Dedifferentiated amniotic fluid mesenchymal stem cell (primary cell): Measurements from ENCODE around the gene WFDC8.

ENCODE experiments used
- DNase-seq: peaks from one replicate; pipeline ENCODE4 v3.0.0-alpha.2; 2016; ENCODE audit errors: extremely low spot score

Gene WFDC8

GRCh38 chr20:45548410-45548809 lies 30.7 kb downstream of the WFDC8 start:
- no peak for DNase-seq

GRCh38 chr20:45547206-45547770 lies 31.8 kb downstream of the WFDC8 start, which contains the start of gene EPPIN:
EPPIN (minus strand) TSS chr20:45547401; CDS start chr20:45547357, 44 bp downstream.
- DNase-seq: no peak

- DNase-seq: peak; percentile 22
Observed at GRCh38 chr20:45545754-45546453, 33.2 kb downstream of the WFDC8 start.

- no peak for DNase-seq
Observed at GRCh38 chr20:45545351-45545750, 33.7 kb downstream of the WFDC8 start.

GRCh38 chr20:45539382-45539781 lies 39.7 kb downstream of the WFDC8 start, which contains the start of gene WFDC6:
WFDC6 (minus strand) TSS chr20:45539482; CDS start chr20:45539407, 75 bp downstream.
- DNase-seq: no peak

GRCh38 chr20:45538209-45538799 lies 40.8 kb downstream of the WFDC8 start:
- DNase-seq: no peak

GRCh38 chr20:45527294-45527693 lies 51.8 kb downstream of the WFDC8 start:
- DNase-seq: no peak

- no peak for DNase-seq
Observed at GRCh38 chr20:45523821-45524220, 55.3 kb downstream of the WFDC8 start.

- no peak for DNase-seq
Observed at GRCh38 chr20:45518282-45518681, 60.8 kb downstream of the WFDC8 start.

GRCh38 chr20:45515147-45515913 lies 63.8 kb downstream of the WFDC8 start, which contains the start of gene SPINT3:
SPINT3 (minus strand) TSS chr20:45515622; CDS start chr20:45515608, 14 bp downstream.
- no peak for DNase-seq

GRCh38 chr20:45510242-45510862 lies 68.7 kb downstream of the WFDC8 start:
- no peak for DNase-seq

- no peak for DNase-seq
Observed at GRCh38 chr20:45509091-45509490, 70.0 kb downstream of the WFDC8 start.

- DNase-seq: no peak
Observed at GRCh38 chr20:45508068-45508886, 70.8 kb downstream of the WFDC8 start.

- DNase-seq: no peak
Observed at GRCh38 chr20:45507011-45507820, 71.9 kb downstream of the WFDC8 start.

GRCh38 chr20:45506398-45506797 lies 72.7 kb downstream of the WFDC8 start:
- no peak for DNase-seq

- no peak for DNase-seq
Observed at GRCh38 chr20:45503403-45503802, 75.7 kb downstream of the WFDC8 start.

GRCh38 chr20:45502561-45502960 lies 76.5 kb downstream of the WFDC8 start:
- DNase-seq: no peak
